Skin of body (tissue), 2 donors: ENCODE data around the gene PRODH2. TPM values are rescaled to one million over a fixed set of nuclear protein-coding genes. Genes with fewer than 3 reads are reported as not detected.
A peak's percentile ranks its signal among the peaks of the same experiment; 100 is the strongest.
"Not testable (repeated sequence)": the region's sequence is repeated elsewhere in the genome, so short reads cannot be mapped to it uniquely, and the experiment has no call there.

Source experiments
- DNase-seq: peaks from one replicate; lab custom pipeline; 2025; lab: John Stamatoyannopoulos, UW
- total RNA-seq: library from RNA; depleted of rRNA; stranded (reverse); fragments of >200 nt; gene quantifications from one replicate; pipeline ENCODE4 v1.2.3, GENCODE V29; 2014

PRODH2 gene
- total RNA-seq, 1 donor from 2014 or later, result not detected

DNA sequence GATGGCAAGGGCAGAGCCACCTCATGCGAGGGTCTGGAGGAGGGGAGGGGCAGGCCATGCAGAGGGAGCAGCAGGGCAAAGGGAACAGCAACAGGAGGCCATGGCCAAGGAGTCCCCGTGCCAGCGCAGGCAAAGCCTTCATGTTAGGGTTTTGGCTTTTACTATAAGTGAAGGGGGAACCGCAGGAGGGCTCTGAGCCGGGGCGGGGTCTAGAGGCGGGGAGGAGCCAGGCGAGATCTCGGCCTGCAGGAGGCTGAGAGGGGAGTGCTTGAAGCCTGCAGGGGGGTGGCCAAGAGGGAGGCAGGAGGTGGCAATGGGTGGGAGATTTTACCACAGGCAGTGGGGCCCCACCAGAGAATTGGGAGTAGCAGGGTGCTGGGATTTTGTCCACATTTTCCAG, 31.0 kb downstream of the PRODH2 start:
- DNase-seq, result no peak

DNA sequence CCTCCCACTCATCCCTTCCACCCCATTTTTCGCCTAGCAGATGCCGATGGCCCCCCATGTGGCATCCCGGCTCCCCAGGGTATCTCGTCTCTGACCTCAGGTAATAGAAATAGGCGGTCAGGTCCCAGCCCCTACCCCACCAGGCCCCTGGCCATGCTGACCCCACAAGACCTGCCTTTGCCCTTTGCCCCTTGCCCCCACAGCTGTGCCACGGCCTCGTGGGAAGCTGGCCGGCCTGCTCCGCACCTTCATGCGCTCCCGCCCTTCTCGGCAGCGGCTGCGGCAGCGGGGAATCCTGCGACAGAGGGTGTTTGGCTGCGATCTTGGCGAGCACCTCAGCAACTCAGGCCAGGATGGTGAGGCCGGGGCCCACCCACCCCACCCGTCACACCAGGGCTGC, 31.9 kb downstream of the PRODH2 start:
- DNase-seq, result no peak

DNA sequence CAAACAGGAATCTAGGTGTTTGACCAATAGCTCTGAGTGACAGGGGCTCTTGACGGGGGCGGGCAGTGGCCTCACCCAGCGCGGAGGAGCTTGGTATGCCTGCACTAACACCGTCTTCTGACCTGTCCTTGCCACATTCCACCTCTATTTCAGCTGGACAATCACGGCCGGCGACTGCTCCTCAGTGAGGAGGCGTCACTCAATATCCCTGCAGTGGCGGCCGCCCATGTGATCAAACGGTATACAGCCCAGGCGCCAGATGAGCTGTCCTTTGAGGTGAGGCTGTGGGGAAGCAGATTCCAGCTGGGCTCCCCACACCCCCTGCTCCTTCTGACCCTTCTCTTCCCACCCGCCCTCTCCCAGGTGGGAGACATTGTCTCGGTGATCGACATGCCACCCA, 32.6 kb downstream of the PRODH2 start:
- DNase-seq, result no peak

DNA sequence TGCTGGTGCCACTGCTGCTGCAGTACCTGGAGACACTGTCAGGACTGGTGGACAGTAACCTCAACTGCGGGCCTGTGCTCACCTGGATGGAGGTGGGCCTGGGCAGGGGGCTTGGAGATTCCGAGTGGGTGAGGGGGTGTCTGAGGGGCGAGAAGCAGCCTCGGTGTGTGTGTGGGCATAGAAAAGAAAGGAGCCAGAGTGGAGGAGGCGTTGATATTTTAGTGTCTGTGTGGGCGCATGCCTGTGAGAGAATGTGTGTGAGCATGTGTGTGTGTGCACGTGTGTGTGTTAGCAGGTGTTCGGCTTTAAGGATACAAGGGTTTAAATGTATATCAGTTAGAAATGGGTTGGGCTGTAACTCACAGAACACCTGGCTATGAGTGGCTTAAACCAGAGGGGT, 33.6 kb downstream of the PRODH2 start:
- no peak for DNase-seq

DNA sequence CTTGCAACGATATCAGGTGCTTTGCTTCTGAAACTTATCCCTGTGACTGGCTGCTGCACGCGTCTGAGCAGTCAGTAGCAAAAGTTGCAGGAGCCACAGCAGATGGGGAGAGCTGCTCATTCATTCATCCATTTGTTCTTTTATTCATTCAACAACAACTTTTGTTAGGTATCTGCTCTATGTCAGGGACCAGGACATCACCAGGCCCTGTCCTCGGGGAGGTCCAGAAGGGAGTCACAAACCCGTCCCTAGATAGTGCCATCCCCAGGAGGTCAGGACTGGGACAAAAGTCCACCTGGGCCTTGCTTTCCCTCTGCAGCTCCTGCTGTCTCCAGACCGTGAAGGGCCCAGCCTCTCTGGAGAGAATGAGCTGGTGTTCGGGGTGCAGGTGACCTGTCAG, 34.7 kb downstream of the PRODH2 start:
- no peak for DNase-seq

DNA sequence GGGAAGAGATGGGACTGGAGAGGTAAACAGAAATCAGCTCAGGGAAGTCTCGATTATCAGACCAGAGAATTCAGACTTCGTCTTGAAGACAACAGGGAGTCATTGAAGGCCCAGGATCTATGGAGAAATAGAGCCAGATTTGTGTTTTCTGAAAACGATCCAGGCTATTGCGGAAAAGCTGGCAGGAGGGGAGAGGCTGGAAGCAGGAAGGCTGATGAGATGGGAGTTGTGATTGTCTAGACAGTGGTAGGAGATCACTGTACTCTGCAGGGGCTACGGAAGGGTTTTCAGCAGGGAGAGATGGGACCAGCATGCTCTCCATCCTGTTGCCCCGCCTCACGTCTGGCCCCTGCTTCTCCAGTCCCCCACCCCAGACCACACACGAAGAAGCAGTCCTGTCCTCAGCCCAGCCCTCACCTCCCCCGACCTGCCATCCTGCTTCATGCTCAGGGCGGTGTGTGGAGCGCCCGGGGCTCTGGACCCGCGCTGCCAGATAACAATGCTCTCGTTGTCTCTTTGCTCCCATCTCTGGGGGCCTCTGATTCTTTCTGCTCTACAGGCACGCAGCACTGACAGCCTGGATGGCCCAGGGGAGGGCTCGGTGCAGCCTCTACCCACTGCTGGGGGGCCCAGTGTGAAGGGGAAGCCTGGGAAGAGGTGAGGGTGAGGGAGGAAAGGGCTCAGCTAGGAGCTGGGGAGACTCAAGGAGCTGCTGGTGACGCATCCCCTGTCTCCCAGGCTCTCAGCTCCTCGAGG, 35.4 kb downstream of the PRODH2 start:
- no peak for DNase-seq

DNA sequence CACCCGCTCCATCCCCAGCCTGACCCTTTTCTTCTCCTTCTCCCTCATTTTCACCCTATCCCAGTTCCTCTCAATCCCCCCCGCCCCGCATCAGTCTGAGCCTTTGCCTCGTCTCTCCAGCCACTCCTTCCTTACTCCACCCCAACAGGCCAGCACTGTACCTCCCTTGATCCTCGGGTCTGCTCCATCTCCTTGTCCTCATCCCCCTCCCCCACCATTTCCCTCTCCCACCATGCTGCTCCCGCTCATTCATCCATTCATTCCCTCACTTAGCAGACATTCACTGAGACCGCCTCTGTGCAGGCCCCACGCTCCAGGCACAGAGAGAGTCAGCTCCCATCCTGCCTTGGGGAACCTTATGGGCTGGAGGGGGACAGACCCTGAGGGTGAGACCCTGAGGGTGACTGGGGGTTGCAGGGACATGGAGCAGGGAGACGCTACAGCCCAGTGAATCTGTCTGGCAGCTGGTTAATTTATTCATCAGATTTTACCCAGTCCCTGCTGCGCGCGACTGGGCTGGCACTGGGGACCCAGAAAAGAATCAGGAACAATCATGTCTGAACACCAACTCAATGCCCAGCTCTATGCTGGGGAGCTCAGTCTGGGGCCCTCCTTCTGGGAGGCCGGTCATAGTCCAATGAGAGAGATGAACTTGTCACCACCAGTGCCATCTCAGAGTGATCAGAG, 36.4 kb downstream of the PRODH2 start:
- DNase-seq, result no peak

DNA sequence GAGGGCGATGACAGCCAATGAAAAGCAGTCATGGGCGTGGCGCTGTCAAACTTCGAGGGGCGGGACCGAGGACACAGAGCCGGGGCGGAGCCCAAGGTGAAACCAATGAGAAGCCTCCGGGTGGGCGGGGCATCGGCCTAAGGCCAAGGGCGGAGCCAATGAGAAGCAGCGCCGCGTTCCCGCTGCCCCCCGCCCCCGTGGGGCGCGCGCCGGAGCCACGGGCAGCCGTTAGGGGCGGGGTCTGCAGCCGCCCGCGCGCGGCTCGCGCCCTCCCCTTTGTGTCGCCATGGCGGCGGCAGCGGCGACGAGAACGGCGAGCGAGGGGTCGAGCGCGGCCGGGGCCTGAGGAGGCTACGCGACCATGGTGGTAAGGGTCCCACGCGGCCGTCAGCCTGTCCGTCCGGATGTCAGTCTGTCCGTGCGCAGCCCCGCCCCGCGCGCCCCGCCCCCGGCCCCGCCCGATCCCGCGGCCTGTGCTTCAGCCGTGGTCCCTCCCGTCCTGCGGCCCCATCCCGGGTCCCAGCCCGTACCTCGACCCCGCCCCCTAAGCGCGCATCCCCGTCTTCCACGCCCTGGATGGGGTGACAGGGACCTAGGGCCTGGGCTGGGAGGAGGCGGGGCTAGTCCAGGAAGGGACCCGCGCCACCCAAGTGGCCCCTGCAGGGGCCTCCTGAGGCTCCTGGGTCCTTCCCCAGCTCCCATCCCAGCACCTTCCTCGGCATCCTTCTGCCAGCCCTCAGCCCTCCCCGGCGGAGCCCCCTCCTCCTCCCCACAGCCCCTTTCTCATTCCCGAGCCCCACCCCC, 37.1 kb downstream of the PRODH2 start, which contains the start of gene ARHGAP33:
Gene ARHGAP33 (plus strand): TSS at position 267 of the 804 bp plus-strand sequence. CDS start 95 bp downstream, at position 362.
- peak; percentile 93 for DNase-seq

DNA sequence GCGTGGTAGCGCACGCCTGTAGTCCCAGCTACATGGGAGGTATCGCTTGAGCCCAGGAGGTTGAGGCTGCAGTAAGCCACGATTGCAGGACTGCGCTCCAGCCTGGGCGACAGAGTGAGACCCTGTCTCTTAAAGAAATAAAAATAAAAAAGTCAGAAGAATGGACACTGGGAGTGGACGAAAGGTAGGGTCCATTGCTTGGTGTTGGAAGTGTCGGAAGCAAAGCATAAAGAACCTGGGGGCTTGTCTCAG, 37.7 kb downstream of the PRODH2 start:
- no peak for DNase-seq

DNA sequence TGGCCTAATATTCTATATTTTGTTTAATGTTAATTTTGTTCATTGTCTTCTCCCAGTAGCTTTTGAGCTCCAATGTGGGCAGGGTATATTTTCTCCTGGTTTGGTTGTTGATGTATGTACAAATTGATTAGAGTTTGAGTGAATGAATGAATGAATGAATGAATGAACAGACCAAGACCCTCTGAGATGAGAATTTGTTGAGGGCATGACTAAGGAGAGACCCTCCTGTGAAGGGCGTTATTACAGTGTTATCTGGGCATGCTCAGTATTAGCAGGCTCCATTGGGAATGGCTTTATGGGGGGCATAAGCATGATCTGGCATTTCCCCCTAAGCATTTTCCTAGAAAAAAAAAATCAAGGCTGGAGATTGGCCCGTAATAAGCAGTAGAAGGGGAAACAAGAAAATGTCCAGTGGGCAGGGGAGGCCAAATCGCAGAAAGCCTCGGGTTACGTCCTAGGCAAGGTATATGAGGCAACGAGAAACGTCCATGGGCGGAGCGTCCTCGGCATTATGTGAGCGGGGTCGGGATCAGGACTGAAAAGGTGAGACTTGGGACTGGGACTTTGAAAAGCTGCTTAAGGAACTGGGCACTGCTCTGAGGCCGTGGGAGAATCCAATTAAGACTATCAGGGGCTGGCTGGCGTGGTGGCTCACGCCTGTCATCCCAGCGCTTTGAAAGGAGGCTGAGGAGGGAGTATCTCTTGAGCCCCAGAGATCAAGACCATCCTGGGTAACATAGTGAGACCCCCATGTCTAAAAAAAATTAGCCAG, 38.2 kb downstream of the PRODH2 start:
- no peak for DNase-seq

DNA sequence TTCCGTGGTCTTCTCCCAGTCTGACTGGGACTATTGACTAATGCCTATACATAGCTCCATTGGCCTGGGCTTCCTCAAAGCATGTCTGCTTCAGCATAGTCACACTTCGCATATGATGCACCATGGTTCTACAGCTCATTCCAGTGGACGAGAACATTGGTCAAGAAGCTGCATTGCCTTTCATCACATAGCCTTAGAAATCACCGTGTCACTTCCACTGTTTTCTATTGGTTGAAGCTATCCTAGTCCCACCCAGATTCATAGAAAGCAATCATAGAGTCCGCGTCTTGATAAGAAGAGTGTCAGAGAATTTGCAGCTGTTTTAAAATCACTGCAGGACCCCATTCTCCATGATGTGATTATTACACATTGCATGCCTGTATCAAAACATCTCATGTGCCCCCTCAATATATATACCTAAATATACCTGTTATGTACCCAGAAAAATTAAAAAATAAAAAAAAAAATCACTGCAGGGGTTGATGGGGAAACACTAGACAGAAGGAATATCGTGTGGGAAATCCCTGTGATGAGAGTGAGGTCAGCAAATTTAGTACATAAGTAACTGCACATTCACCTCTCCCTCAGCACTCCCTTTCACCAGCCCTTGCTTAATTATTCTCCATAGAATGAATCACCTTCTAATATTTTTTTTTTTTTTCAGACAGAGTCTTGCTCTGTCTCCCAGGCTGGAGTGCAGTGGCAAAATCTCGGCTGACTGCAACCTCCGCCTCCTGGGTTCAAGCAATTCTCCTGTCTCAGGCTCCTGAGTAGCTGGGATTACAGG, 39.4 kb downstream of the PRODH2 start:
- DNase-seq, result no peak

DNA sequence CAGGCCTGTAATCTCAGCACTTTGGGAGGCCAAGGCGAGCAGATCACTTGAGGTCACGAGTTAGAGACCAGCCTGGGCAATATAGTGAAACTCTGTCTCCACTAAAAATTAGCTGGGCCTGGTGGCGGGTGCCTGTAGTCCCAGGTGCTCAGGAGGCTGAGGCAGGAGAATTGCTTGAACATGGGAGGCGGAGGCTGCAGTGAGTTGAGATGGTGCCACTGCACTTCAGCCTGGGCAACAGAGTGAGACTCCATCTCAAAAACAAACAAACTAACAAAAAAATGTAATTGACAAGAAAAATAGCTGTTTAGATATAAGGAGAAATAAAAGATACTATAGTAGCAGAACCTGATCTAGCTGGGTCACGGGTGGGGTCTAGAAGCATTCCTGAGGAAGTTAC, 40.3 kb downstream of the PRODH2 start:
- DNase-seq, result not testable (repeated sequence)

DNA sequence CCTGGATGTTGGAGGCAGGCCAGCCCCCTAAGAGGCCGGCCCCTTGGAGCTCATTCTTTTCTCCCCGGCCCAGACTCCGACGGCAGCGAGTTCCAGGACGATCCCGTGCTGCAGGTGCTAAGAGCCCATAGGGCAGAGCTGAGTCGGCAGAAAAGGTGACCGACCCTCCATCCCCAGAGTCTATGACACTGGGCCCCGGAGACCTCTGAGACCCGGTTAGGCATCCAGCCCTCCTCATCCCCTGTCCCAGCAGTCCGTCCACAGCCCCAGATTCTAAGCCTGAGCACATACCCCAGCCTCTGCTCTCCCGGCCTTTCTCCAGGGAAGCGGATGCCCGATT, 44.6 kb downstream of the PRODH2 start:
- DNase-seq, result no peak

DNA sequence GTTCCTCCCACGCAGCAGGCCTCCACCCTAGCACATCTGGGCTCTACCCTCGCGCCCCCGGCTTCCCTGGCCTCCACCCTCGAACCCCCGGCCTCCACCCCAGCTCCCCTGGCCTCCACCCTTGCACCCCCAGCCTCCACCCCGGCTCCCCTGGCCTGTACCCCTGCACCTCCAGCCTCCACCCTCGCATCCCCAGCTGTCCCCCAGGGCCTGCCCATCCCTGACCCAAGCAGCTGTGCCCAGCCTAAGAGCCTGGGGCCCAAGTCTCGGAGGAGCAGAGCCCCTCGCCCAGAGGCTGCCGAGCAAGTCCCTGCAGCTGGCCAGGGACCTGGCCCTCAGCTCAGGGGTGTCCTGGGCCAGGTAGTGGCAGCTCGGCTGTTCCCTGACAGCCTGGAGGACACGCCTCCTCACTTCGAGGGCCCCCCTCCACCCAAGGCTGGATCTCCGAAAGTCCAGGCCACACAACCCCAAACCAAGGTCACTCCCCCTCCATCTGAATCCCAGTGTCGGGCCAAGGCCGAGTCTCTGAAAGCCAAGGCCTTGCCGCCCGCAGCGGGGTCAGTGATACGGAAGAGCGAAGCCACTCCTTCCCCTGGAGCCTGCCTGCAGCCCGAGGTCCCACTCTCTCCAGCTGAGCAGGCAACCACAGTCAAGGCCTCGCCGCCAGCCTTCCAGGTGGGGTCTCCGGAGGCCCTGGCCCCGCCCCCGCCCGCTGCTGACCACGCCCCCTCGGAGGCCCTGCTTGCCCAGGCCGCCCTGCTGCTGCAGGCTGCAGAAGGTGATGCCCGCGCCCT, 45.2 kb downstream of the PRODH2 start:
- no peak for DNase-seq

DNA sequence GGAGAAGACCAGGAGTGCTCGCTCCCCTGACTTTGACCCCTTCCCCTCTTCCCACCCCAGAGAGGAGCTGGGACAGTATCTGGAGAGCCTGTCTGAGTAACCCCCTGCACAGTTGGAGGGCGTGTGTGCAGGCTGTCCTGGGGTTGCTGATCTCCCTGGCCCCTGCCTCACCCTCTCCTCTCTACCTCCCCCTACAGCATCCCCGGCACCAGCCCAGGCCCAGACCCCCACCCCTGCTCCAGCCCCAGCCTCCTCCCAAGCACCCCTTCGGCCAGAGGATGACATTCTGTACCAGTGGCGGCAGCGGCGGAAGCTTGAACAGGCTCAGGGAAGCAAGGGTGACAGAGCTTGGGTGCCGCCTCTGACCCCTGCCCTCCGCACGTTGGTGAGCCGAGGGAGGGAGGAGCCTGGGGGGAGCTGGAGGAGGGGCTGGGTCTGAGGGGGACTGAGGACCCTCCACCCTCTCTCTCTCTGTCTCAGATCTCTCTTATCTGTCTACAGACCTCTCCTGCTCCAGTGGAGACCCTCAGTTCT, 46.0 kb downstream of the PRODH2 start:
- DNase-seq, result no peak

DNA sequence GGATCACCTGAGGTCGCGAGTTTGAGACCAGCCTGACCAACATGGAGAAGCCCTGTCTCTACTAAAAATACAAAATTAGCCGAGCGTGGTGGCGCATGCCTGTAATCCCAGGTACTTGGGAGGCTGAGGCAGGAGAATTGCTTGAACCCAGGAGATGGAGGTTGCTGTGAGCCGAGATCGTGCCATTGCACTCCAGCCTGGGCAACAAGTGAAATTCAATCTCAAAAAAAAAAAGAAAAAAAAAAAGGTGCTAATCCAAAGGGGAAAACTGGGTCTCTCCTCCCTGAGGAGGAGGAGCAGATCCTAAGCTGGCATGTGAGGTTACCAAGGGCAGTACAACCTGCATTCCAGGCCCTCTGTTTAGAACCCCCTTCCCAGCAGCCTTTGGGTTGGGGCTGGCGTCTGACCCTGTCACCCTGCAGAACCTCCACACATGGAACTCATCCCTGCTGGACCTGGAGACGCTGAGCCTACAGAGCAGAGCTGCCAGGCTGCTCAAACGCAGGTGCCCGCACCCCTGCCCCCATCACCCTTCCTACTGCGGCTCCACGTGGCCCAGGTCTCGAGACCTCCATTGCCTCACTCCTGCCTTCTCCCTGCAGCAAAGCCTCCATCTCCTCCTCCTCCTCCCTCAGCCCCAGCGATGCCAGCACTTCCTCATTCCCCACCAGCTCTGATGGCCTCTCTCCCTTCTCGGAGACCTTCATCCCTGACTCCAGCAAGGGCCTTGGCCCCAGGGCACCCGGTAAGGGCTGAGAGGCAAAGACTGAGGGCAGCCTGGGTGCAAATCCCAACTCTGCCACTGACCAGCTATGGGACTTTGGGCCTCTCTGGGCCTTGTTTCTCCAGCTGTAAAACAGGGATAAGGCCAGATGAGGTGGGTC, 48.0 kb downstream of the PRODH2 start:
- no peak for DNase-seq

DNA sequence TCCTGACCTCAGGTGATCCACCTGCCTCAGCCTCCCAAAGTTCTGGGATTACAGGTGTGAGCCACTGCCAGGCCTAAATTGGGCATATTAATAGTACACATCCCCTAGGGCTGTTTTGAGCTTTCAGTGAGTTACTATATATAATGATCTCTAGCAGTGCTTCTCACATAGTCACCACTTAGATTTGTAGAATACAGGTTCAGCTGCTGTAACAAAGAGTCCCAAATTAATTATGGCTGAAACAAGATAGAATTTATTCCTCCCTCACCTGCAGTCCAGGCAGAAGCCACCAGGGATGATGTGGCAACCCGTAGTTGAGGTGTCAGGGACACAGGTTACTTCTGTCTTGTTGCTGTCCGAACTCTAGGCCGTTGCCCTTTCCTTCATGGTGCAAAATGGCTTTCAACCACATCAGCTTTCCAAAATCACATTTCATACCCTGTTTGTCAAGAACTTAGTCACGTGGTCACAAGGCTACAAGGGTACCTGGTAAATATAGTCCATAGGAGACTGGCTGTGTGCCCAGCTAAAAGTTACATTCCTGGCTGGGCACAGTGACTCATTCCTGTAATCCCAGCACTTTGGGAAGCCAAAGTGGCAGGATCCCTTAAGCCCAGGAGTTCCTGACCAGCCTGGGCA, 51.8 kb downstream of the PRODH2 start:
- no peak for DNase-seq

DNA sequence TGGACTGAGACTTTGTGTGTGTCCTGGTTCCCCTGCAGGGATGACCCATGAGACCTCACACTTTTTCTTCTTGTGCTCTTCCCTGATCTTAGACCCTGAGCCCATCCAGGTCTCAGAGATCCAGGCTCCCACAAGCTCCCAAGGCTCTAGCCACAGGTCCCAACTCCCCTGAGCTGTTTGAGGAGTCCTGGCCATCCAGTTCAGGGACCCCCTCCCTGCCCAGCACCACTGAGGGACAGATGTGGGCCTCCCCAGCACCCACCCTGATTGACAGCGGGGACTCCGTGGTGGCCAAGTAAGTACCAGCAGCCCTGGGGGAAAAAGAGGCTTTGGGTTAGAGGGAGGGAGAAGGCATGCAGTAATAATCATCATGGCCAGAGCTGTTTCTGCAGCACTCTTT, 52.9 kb downstream of the PRODH2 start:
- DNase-seq, result no peak
